HG03442 (cell line): ENCODE results near the gene NADK.

Source experiments
- ATAC-seq: cut with Tn5 transposase; IDR thresholded peaks from one replicate; pipeline ENCODE4 v1.9.1; 2021; ENCODE audit warnings: mild to moderate bottlenecking, moderate library complexity; ENCODE audit not compliant: unreplicated experiment

The NADK gene

GRCh38 chr1:1768249-1768992 is 9.8 kb downstream of the NADK start:
- ATAC-seq: no peak

GRCh38 chr1:1764876-1765470 is 13.3 kb downstream of the NADK start:
- ATAC-seq: no peak

- no peak for ATAC-seq
Measured at GRCh38 chr1:1763657-1764621, 14.3 kb downstream of the NADK start.

GRCh38 chr1:1761504-1762376 is 16.5 kb downstream of the NADK start:
- ATAC-seq: no peak

- ATAC-seq: no peak
Measured at GRCh38 chr1:1760715-1761114, 17.6 kb downstream of the NADK start.

DNA sequence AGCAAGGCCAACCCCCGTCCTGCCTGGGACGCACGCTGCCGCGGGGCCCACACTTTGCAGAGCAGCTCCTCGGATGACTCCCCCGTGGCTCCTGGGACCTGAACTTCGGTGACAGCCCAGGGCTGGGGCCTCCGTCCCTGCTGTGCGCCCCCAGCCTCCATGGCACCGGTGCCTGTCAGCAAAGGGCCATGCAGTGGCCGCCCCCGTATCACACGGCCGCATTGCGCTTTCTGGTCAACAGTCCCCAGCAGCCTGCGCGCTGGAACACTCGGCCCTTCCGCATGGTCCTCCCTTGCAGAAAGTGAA is 18.0 kb downstream of the NADK start:
- ATAC-seq: no peak

DNA sequence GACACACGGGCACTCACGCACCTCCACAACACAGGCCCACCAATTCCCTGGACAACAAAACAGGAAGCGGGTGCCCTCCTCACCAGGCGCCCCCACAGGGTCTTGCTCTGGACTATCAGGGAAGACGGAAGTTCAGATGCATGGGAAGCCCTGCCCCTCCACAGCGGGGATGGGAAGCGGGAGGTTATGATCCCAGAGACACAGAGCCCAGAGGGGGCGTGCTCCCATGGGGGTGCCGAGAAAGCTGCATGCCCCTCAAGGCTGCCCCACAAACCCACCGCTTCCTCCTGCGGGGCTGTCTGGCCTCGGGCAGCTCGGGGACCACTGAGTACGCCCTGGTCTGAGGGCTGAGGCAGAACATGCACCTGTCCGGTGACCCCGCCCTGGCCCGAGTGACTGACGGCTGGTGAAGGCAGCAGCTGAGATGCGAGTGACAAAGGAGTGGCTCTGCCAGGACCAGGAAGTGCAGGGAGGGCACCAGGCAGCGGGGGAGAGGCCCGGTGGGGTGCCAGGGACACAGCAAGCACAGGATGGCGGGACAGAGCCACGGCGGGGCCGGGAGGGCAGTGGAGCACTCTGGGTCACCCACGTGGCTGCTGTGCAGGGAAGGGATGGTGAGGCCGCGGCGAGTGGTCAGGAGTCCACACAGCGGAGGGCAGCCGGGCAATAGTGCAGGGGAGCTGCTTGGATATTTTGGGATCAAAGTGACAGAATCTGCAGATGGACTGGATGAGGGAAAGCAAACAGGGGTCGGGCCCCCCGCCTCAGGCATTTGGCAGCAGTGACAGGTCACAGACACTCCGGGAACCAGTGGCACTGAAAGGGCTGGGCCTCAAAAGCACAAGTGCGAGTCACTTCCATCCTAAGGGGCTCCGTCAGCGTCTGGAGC is 18.6 kb downstream of the NADK start:
- ATAC-seq: no peak

- no peak for ATAC-seq
Measured at GRCh38 chr1:1758692-1759455, 19.4 kb downstream of the NADK start.

DNA sequence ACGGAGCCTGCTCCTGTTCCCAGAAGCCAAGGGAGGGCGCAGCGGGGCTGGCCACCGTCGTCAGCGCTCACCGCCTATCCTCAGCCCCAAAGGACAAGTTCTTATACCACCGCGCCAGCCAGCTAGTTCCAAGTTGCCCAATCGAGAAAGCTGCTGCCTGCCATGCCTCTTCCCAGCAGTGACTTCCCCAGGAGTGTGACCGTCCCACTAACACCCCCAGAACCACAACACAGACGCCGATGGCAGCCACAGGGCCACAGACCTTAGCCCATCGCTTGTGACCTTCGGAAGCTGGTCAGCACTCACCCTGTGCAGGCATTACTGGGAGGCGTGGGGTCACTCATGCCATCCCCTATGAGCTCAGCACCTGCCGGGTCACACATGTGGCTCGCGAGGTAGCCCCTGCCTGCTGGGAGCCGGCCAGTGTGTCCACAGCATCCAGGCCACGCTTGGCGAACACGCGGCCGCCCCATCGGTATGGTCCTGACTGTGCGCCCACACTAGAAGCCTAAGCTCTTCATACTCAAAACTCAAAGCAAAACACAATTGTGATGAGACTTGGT is 20.1 kb downstream of the NADK start:
- ATAC-seq: no peak

DNA sequence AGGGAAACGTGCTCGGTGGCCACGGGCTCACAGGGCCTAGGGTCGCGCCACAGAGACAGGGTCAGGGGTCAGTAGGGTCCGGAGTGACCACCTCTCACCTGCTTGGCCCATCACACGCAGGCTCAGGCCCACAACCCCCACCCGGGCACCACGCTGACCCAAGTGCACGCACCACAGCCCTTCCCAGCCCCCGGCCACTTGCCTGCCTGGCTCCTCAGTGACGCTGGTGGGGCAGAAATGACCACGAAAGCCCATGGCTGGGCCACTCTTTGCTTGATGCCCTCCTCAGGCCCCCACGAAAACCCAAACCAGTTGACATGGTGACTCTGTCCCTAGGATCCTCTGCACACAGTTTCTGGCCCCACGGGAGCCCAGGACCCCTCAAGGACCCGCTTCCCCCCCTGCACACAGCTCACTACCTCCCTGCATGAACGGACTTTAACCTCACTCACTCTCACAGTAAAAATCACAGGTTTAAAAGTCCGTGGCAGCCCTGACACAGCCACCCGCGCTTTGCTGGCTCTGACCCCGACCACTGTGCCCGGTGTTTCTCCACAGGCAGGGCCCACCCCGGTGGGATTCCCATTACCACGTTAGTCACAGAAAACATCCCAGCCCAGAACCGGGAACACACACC is 20.7 kb downstream of the NADK start:
- ATAC-seq: no peak

DNA sequence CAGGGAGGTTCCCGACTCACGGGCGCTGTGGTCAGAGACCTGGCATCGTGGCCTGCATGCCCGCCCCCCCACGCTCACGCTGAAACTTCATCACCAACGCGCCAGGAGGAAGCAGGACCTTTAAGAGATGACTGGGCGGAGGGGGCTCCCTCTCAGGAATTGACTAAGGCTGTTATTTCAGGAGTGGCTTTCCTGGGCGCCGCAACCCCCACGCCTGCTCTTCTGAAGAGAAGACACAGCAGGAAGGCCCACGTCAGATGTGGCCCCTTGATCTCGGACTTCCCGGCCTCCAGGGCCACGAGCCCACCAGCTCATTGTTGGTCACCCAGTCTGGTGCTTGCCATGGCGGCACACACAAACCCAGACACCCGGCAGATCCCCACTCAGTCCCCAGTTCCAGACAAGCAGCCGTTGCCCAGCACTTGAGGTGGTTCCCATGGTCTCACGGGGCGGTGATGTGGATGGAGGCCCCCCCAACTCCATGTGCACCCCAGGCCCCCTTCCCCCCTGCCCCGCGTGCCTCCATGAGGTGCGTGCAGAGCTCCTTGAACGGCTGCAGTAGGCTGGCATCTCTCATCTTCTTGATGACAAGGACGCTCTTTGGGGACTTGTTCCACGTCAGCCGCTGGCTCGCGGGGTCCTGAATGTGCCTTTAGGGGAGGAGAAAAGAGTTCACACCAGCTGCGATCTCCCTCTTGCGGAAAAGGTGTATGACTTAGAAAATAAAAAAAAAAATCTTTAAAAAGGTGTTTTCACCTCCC is 21.4 kb downstream of the NADK start:
- no peak for ATAC-seq

DNA sequence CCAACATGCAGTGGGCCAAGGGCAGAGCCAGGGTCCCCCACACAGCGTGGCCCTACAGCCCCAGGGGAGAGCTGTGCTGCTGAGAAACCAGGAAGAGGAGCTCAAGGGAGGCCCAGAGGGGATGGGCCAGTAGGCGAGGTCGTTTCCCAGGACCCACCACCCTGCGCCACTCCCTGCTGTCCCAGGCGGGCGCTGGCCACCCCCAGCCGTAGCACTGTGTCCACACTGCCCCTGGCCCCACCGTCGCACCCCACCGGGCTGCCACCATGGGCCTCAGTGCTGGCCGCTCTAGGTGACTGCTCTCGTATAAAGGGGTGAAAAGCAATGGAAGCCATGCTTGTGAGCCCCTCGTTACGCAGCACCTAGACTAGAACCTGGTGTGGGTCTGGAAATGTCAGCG is 22.4 kb downstream of the NADK start:
- no peak for ATAC-seq

DNA sequence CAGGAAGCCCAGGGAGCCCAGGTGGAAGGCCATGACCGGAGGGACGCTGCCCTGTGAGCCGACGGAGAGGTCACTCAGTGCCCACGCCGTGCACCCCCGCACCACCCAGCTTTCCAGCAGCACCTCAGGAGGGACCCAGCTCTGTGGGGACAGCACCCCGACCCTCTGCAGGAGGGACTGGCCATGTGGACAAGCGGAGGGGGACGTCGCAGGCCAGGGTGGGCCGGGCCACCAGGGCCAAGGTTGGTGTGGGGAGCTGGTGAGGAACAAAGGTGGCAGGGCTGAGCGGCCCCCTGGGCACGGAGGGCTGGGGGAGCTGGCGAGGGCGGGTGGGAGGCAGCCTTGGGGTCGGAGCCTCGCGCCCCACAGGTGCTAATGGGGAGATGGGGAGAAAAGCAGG is 22.8 kb downstream of the NADK start:
- no peak for ATAC-seq

GRCh38 chr1:1754051-1754815 is 24.0 kb downstream of the NADK start:
- no peak for ATAC-seq

GRCh38 chr1:1753607-1754005 is 24.7 kb downstream of the NADK start:
- no peak for ATAC-seq

DNA sequence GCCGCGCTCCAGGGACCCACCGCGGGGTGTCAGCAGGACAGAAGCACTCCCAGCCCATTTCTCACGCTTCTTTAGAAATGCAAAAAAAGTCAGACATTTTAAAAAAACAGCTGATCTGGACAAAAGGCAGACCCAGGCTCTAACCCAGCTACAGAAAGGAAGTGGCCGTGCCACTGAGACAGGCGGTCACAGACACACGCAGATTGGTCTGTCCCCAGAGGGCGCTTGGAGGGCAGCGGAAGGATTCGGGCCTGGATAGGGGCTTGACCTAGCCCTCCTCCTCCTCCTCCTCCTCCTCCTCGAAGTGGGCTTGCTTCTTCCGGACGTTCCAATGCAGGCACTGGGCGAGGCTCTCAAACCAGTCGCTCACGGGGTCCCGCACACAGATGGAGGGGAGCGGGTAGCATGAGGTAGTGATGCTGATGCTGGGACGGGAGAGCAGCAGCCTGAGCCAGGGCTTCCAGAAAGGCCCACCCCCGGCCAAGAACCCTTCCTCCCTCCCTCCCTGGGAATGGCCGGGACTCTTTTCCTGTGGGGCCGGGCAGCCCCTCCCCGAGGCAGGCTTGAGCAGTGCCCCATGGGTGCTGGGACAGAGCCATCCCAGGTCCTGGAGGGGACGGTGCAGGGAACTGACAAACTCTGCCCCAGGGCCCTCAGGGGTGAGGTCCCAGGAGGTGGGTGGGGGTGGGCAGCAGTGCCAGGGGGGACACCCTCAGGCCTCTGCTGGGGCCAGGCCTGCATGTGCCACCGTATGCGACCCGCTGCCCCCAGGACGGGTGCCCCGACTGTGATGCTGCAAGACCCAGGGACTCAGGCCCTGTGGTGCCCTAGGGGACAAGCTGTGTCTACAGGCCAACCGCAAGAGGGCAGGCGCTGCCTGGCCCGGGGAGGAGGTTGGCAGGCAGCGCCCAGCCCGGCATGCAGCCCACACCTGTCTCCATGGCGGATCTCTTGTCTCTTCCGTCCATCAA is 25.3 kb downstream of the NADK start:
- no peak for ATAC-seq
